ENCODE data around the gene AKR7A2.

Gene AKR7A2

GRCh38 chr1:19325958-19326747 lies 14.2 kb upstream of the AKR7A2 start:
- FAIRE-seq (no peak), DNase-seq (ENCODE audit: low spot score) (no peak)

- DNase-seq (ENCODE audit: low spot score) (no peak), FAIRE-seq (no peak)
These were observed 13.5 kb upstream of the AKR7A2 start for GRCh38 chr1:19325368-19325957.

GRCh38 chr1:19324665-19324990 lies 12.7 kb upstream of the AKR7A2 start:
- FAIRE-seq (no peak), DNase-seq (ENCODE audit: low spot score) (no peak)

- DNase-seq (ENCODE audit: low spot score) (no peak), FAIRE-seq (no peak)
These were observed 12.2 kb upstream of the AKR7A2 start for GRCh38 chr1:19323987-19324664.

GRCh38 chr1:19322481-19322880 lies 10.5 kb upstream of the AKR7A2 start:
- FAIRE-seq (no peak), DNase-seq (ENCODE audit: low spot score) (no peak)

- DNase-seq (ENCODE audit: low spot score) (no peak), FAIRE-seq (no peak)
These were observed 9.1 kb upstream of the AKR7A2 start for GRCh38 chr1:19321071-19321470.

GRCh38 chr1:19319196-19319595 lies 7.3 kb upstream of the AKR7A2 start:
- FAIRE-seq (no peak), DNase-seq (ENCODE audit: low spot score) (no peak)

GRCh38 chr1:19317126-19317910 lies 5.4 kb upstream of the AKR7A2 start:
- DNase-seq (ENCODE audit: low spot score) (no peak), FAIRE-seq (no peak)

- FAIRE-seq, result no peak
- DNase-seq (ENCODE audit: low spot score), result no peak
These were observed 3.6 kb upstream of the AKR7A2 start for GRCh38 chr1:19315378-19316198.

GRCh38 chr1:19313961-19314882 lies 2.3 kb upstream of the AKR7A2 start:
- FAIRE-seq, result no peak
- no peak for DNase-seq (ENCODE audit: low spot score)

GRCh38 chr1:19313636-19313959 lies 1.7 kb upstream of the AKR7A2 start:
- no peak for DNase-seq (ENCODE audit: low spot score)
- no peak for FAIRE-seq

- FAIRE-seq (no peak), DNase-seq (ENCODE audit: low spot score) (no peak)
These were observed 1.1 kb upstream of the AKR7A2 start for GRCh38 chr1:19312782-19313635.

- FAIRE-seq, result no peak
- DNase-seq (ENCODE audit: low spot score), result peak; percentile 38
These were observed 427 bp downstream of the AKR7A2 start for GRCh38 chr1:19311503-19311930.

- peak; percentile 29 for DNase-seq (ENCODE audit: low spot score)
- no peak for FAIRE-seq
These were observed 1.0 kb downstream of the AKR7A2 start for GRCh38 chr1:19310720-19311502.

- DNase-seq (ENCODE audit: low spot score) (no peak), FAIRE-seq (no peak)
These were observed 1.9 kb downstream of the AKR7A2 start for GRCh38 chr1:19310061-19310460.

- DNase-seq (ENCODE audit: low spot score), result no peak
- FAIRE-seq, result no peak
These were observed 2.7 kb downstream of the AKR7A2 start for GRCh38 chr1:19309123-19309813.

- FAIRE-seq, result no peak
- DNase-seq (ENCODE audit: low spot score), result no peak
These were observed 3.4 kb downstream of the AKR7A2 start for GRCh38 chr1:19308509-19308907.
